Endothelial cell of umbilical vein (primary cell): ENCODE data around the gene STN1. TPM values are rescaled to one million over a fixed set of nuclear protein-coding genes. Genes with fewer than 3 reads are reported as not detected.
A peak's percentile ranks its signal among the peaks of the same experiment; 100 is the strongest.

Experiments
- BruUV-seq: library from RNA; stranded (reverse); fragments of 400-500 nt; replicated peaks from 2 replicates; lab custom pipeline; 2021; lab: Mats Ljungman, UMichigan
- CTCF ChIA-PET: fragments of 300-600, 350-600 bp; sonication (Branson Sonifier 250); formaldehyde crosslinking; loops from one replicate; lab custom pipeline; 2021; ENCODE audit warnings: antibody characterized with exemption, inconsistent platforms; lab: Charles Lee
- POLR2A ChIA-PET: fragments of 300-600, 350-600 bp; sonication (Branson Sonifier 250); formaldehyde crosslinking; loops from one replicate; lab custom pipeline; 2021; ENCODE audit warnings: antibody characterized with exemption, inconsistent platforms; lab: Charles Lee
- DNase-seq: peaks from one replicate; pipeline ENCODE4 v3.0.0-alpha.2; 2011; ENCODE audit warnings: low read depth, low spot score
- FAIRE-seq: peaks from 2 replicates; lab custom pipeline; 2011; peaks lifted over from hg19 to GRCh38; lab: Jason Lieb, UNC
- H2AFZ ChIP-seq: 2 replicates; pipeline ENCODE4 v1.6.0; 2012; ENCODE audit warnings: low read depth, low read length, control low read depth, inconsistent platforms
- H3K27ac ChIP-seq: 2 replicates; pipeline ENCODE4 v1.5.1; 2011; ENCODE audit warnings: low read depth, mild to moderate bottlenecking, control low read depth, low read length, moderate library complexity; ENCODE audit not compliant: insufficient read depth
- H3K27me3 ChIP-seq, 2 experiments: 2 replicates each; pipeline versions ENCODE4 v1.6.0 to v1.6.1; 2011; ENCODE audit warnings: low read length in 2 of 2, mixed read lengths in 1 of 2; ENCODE audit not compliant: control insufficient read depth in 2 of 2, insufficient read depth in 2 of 2
- H3K36me3 ChIP-seq, 2 experiments: 2 replicates in 1 of 2; 3 replicates in 1 of 2; pipeline ENCODE4 v1.5.1; 2011; ENCODE audit warnings: low read length in 2 of 2, mild to moderate bottlenecking in 1 of 2, moderate library complexity in 1 of 2; ENCODE audit not compliant: control insufficient read depth in 2 of 2, insufficient read depth in 2 of 2; ENCODE audit errors: extremely low read depth in 1 of 2
- H3K4me1 ChIP-seq: 3 replicates; pipeline ENCODE4 v1.5.1; 2011; ENCODE audit warnings: mild to moderate bottlenecking, low read length; ENCODE audit not compliant: control insufficient read depth, insufficient read depth; ENCODE audit errors: extremely low read depth
- H3K4me2 ChIP-seq: 2 replicates; pipeline ENCODE4 v1.6.1; 2011; ENCODE audit warnings: low read length, control low read depth, mixed read lengths; ENCODE audit not compliant: insufficient read depth
- H3K4me3 ChIP-seq, 3 experiments: fragments of 200-600 bp in 1 of 3; sonication (generic), shearing (Covaris generic) in 1 of 3; replicated peaks in 1 of 3; 2 replicates each; pipeline ENCODE4 v1.5.1; 2011 to 2016; ENCODE audit warnings: control low read depth in 3 of 3, low read length in 3 of 3, mild to moderate bottlenecking in 2 of 3, inconsistent platforms in 1 of 3, low read depth in 1 of 3, moderate library complexity in 1 of 3; ENCODE audit not compliant: insufficient read depth in 1 of 3
- H3K79me2 ChIP-seq: 2 replicates; pipeline ENCODE4 v1.6.0; 2012; ENCODE audit warnings: low read length, inconsistent platforms; ENCODE audit not compliant: control insufficient read depth, insufficient read depth
- H3K9ac ChIP-seq: replicated peaks from 2 replicates; pipeline ENCODE3; 2011; ENCODE audit warnings: low read length, control low read depth; ENCODE audit not compliant: insufficient read depth; ENCODE audit errors: extremely low read depth
- H3K9me1 ChIP-seq: replicated peaks from 3 replicates; pipeline ENCODE4 v1.6.0; 2011; ENCODE audit warnings: mild to moderate bottlenecking, low read length; ENCODE audit not compliant: control insufficient read depth, insufficient read depth; ENCODE audit errors: extremely low read depth
- H3K9me3 ChIP-seq: replicated peaks from 2 replicates; pipeline ENCODE4 v1.5.1; 2012; ENCODE audit warnings: low read length, inconsistent platforms; ENCODE audit not compliant: control insufficient read depth, insufficient read depth
- H4K20me1 ChIP-seq: replicated peaks from 2 replicates; pipeline ENCODE3; 2011; ENCODE audit warnings: mild to moderate bottlenecking, low read length; ENCODE audit not compliant: control insufficient read depth, insufficient read depth; ENCODE audit errors: extremely low read depth
- EZH2 ChIP-seq: IDR thresholded peaks from 2 replicates; pipeline ENCODE4 v1.6.1; 2012; ENCODE audit warnings: borderline replicate concordance, low read depth, mild to moderate bottlenecking, moderate library complexity, low read length, inconsistent platforms; ENCODE audit not compliant: severe bottlenecking
- FOS ChIP-seq: IDR thresholded peaks from 2 replicates; pipeline ENCODE4 v1.6.1; 2011; ENCODE audit warnings: mild to moderate bottlenecking, low read length, moderate library complexity, borderline replicate concordance; ENCODE audit not compliant: insufficient read depth
- GATA2 ChIP-seq: IDR thresholded peaks from 2 replicates; pipeline ENCODE4 v1.7.0; 2011; ENCODE audit warnings: low read depth, mild to moderate bottlenecking, moderate library complexity, mixed read lengths, low read length; ENCODE audit not compliant: insufficient read length, insufficient read depth
- JUN ChIP-seq: IDR thresholded peaks from 2 replicates; pipeline ENCODE4 v1.6.1; 2011; ENCODE audit warnings: borderline replicate concordance, low read depth; ENCODE audit not compliant: insufficient read length, insufficient read depth
- MYC ChIP-seq: IDR thresholded peaks from one replicate; pipeline ENCODE4 v1.6.1; 2011; ENCODE audit warnings: mild to moderate bottlenecking, low read depth, low read length
- POLR2A ChIP-seq: IDR thresholded peaks from 2 replicates; pipeline ENCODE4 v1.6.1; 2012; ENCODE audit warnings: low read depth, mild to moderate bottlenecking, control low read depth, low read length
- POLR2AphosphoS5 ChIP-seq: IDR thresholded peaks from 2 replicates; pipeline ENCODE4 v1.6.1; 2012; ENCODE audit warnings: low read depth, mild to moderate bottlenecking, control low read depth, low read length, moderate library complexity; ENCODE audit not compliant: insufficient read depth
- dilution Hi-C: fragments of 300-500 bp; cut with MboI; formaldehyde crosslinking; loops from one replicate; pipeline ENCODE4 v1.15.0; 2019; ENCODE audit warnings: low sequenced_read_pairs; ENCODE audit not compliant: extremely low pct_ligation_motif_present
- intact Hi-C: fragments of 100-400 bp; cut with micrococcal nuclease; formaldehyde crosslinking; loops from one replicate; pipeline ENCODE4 v1.10.0; 2022
- polyA plus RNA-seq, 4 experiments: library from polyadenylated mRNA; depleted of rRNA in 3 of 4; stranded (reverse) in 3 of 4; unstranded in 1 of 4; fragments of >200 nt; gene quantifications; 2 replicates each; pipeline versions ENCODE4 v1.2.1 to v1.2.3, GENCODE V29; 2011 to 2012; ENCODE audit warnings: missing spikeins in 1 of 4
- total RNA-seq: library from RNA; stranded (reverse); gene quantifications from 2 replicates; pipeline ENCODE4 v1.2.3, GENCODE V29; 2021
- TF ChIP-seq, protein P1 (sequence below): IDR thresholded peaks from 2 replicates; pipeline ENCODE4 v1.6.1; 2011; ENCODE audit not compliant: insufficient read depth, insufficient read length
- TF ChIP-seq, protein P2 (sequence below), 2 donors: IDR thresholded peaks; 1 replicate in 1 of 2; 2 replicates in 1 of 2; pipeline ENCODE4 v1.5.1; 2011; ENCODE audit warnings: low read length in 2 of 2, mild to moderate bottlenecking in 2 of 2, moderate library complexity in 2 of 2, control low read depth in 1 of 2, inconsistent platforms in 1 of 2, low read depth in 1 of 2; ENCODE audit not compliant: insufficient read depth in 1 of 2; ENCODE audit errors: extremely low read depth in 1 of 2

STN1 gene
- total and polyA plus RNA-seq, 2 donors (not counting 3 experiments of a cell fraction or from before 2014, with no cell fraction given): 10.8 to 15.3 TPM

DNA sequence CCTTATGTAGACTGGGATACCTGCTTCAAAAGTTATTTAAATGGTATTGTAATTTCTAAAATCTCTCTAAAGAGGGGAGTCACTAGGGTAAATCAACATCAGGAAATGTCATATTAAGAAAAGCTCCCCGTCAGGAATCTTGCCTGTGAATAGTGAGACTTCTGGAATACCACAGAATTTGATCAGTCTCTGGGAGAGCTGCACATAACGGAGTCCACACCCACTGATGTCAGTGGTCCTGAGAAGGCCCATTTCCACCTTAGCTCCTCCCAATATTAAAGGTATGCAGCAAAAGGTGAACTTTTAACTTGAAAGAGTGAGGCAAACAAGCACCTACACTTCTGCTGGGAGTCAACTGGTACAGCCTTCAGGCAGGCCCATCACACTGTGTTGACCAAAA lies 27.3 kb downstream of the STN1 start:
- H3K36me3 ChIP-seq: peaks cover 0 to 2% of the 10 kb centered on the region in 2 experiments
- peak overlapping the region; percentile 43 for H3K27ac ChIP-seq
- no peaks in the 10 kb centered on the region for H3K27me3 ChIP-seq
- intact Hi-C loops: no loop called here
- no peaks in the 10 kb centered on the region for H3K79me2 ChIP-seq
- FAIRE-seq: no peak
- no peaks in the 10 kb centered on the region for H3K9me1 ChIP-seq
- TF ChIP-seq JUN: no peak
- TF ChIP-seq POLR2A: no peak
- TF ChIP-seq, protein P1, sequence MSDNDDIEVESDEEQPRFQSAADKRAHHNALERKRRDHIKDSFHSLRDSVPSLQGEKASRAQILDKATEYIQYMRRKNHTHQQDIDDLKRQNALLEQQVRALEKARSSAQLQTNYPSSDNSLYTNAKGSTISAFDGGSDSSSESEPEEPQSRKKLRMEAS: no peak
- TF ChIP-seq EZH2: no peak
- no peak for TF ChIP-seq POLR2AphosphoS5
- no peak for TF ChIP-seq MYC
- no peak for TF ChIP-seq GATA2
- no peak for TF ChIP-seq FOS
- TF ChIP-seq, protein P2, sequence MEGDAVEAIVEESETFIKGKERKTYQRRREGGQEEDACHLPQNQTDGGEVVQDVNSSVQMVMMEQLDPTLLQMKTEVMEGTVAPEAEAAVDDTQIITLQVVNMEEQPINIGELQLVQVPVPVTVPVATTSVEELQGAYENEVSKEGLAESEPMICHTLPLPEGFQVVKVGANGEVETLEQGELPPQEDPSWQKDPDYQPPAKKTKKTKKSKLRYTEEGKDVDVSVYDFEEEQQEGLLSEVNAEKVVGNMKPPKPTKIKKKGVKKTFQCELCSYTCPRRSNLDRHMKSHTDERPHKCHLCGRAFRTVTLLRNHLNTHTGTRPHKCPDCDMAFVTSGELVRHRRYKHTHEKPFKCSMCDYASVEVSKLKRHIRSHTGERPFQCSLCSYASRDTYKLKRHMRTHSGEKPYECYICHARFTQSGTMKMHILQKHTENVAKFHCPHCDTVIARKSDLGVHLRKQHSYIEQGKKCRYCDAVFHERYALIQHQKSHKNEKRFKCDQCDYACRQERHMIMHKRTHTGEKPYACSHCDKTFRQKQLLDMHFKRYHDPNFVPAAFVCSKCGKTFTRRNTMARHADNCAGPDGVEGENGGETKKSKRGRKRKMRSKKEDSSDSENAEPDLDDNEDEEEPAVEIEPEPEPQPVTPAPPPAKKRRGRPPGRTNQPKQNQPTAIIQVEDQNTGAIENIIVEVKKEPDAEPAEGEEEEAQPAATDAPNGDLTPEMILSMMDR (IDR thresholded peaks at IDR 0.05; ENCODE audit: extremely low read depth in 1 of 2, insufficient read depth in 1 of 2, low read depth in 1 of 2, low read length in 2 of 2): no peak
- no peak overlapping the region for H3K4me2 ChIP-seq
- no peaks in the 10 kb centered on the region for H3K9me3 ChIP-seq
- DNase-seq: no peak
- H3K9ac ChIP-seq: no peak overlapping the region
- dilution Hi-C loops: no loop called here
- peaks cover 45% of the 10 kb centered on the region for H3K4me1 ChIP-seq
- CTCF ChIA-PET: interaction anchor here (0.9 to 1.7 kb wide), 8 partner anchors 30 to 319 kb away, joined by 3 to 5 read pairs (median 4); partner anchors contain the start of gene SFR1
- POLR2A ChIA-PET: interaction anchor here (0.6 to 0.7 kb wide), 2 partner anchors 79 to 359 kb away, joined by 3 to 5 read pairs; no protein-coding TSS in a partner anchor
- no peak overlapping the region for H2AFZ ChIP-seq
- no peak overlapping the region for H3K4me3 ChIP-seq
- BruUV-seq: no TSS peak
- H4K20me1 ChIP-seq: no peaks in the 10 kb centered on the region
